Fibroblast of mammary gland (primary cell): ENCODE data around the gene PTPN6.

Experiments
- DNase-seq: peaks from one replicate; pipeline ENCODE4 v3.0.0-alpha.2; 2010; ENCODE audit warnings: low read depth
- H3K4me3 ChIP-seq: 2 replicates; pipeline ENCODE4 v1.5.1; 2011; ENCODE audit warnings: low read depth, mild to moderate bottlenecking, low read length, moderate library complexity; ENCODE audit not compliant: control insufficient read depth
- CTCF ChIP-seq: conservative IDR thresholded peaks from 2 replicates; pipeline ENCODE4 v1.5.1; 2011; ENCODE audit warnings: low read depth, low read length, inconsistent platforms; ENCODE audit not compliant: control insufficient read depth, insufficient read depth

Gene PTPN6

GRCh38 chr12:6953442-6954315 lies 2.5 kb downstream of the PTPN6 start:
- no peak for DNase-seq
- H3K4me3 ChIP-seq = no peak overlapping the region
- no peak for TF ChIP-seq CTCF

DNA sequence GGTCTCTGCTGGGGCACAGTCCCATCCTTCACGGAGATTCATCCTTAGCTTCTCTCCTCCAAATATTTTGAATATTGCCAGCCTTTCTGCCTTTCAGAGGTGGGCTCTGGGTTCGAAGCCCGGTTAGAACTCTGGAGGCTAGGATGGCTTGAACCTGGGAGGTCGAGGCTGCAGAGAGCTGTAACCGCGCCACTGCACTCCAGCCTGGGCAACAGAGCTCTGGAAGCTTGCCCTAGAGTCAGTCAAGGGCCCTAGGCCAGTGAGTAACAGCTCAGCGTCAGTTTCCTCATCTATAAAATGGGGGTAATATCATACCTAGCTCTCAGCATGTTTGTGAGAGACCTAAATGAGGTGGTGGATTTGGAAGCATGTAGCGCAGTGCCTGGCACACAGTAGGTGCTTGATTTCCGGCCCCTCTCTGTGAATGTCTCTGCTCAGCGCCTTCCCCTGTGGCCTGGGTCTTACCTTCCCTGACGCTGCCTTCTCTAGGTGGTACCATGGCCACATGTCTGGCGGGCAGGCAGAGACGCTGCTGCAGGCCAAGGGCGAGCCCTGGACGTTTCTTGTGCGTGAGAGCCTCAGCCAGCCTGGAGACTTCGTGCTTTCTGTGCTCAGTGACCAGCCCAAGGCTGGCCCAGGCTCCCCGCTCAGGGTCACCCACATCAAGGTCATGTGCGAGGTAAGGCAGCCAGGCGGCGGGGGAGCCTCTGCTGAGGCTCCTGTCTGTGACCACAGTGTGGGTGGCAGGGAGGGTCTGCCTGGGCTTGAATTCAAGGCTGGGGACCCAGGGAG lies 3.4 kb downstream of the PTPN6 start:
- no peak overlapping the region for H3K4me3 ChIP-seq
- TF ChIP-seq CTCF = no peak
- DNase-seq = no peak

GRCh38 chr12:6955108-6956020 lies 4.2 kb downstream of the PTPN6 start:
- H3K4me3 ChIP-seq = no peak overlapping the region
- TF ChIP-seq CTCF = no peak
- no peak for DNase-seq

DNA sequence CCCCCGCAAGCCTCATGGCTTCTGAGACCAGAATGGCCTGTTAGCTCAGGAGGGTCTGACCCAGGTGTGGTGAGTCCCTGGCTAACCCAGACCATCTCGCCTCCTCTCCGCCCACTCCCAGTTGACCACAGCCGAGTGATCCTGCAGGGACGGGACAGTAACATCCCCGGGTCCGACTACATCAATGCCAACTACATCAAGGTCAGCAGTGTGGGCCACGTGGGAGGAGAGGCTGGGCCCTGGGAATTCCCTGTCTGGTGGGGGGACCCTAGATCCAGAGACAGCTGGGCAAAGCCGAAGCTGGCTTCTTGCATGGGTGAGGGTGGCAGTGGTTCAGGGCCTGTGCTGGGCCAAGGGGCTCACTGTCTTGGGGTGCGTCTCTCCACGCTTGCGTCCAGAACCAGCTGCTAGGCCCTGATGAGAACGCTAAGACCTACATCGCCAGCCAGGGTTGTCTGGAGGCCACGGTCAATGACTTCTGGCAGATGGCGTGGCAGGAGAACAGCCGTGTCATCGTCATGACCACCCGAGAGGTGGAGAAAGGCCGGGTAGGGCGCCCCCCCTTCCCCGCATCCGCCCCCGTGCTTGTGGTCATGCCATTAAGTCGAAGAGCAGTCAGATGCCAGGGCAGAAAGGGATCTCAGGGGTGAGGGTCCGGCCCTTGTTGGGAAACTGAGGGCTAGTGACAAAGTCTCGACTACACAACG lies 5.0 kb downstream of the PTPN6 start:
- TF ChIP-seq CTCF = no peak
- no peak overlapping the region for H3K4me3 ChIP-seq
- no peak for DNase-seq

- DNase-seq = no peak
- H3K4me3 ChIP-seq = no peak overlapping the region
- no peak for TF ChIP-seq CTCF
Measured at GRCh38 chr12:6957151-6957701, 6.1 kb downstream of the PTPN6 start.
